Glutamatergic neuron (in vitro differentiated cells): ENCODE measurements around the gene DNAH2. TPM values are rescaled to one million over a fixed set of nuclear protein-coding genes. Genes with fewer than 3 reads are reported as not detected.

Experiments
- DNase-seq: peaks from one replicate; pipeline ENCODE4 v3.0.0; 2022
- H3K27ac Mint-ChIP-seq: one replicate; pipeline ENCODE4 v1.8.0; 2020; ENCODE audit warnings: mild to moderate bottlenecking, mixed read lengths, inconsistent platforms; ENCODE audit not compliant: unreplicated experiment
- H3K27me3 Mint-ChIP-seq: one replicate; pipeline ENCODE4 v1.8.0; 2020; ENCODE audit warnings: mild to moderate bottlenecking, moderate library complexity, mixed read lengths, inconsistent platforms; ENCODE audit not compliant: unreplicated experiment
- H3K36me3 Mint-ChIP-seq: one replicate; pipeline ENCODE4 v1.8.0; 2020; ENCODE audit warnings: mild to moderate bottlenecking, mixed read lengths, inconsistent platforms; ENCODE audit not compliant: unreplicated experiment
- H3K4me1 Mint-ChIP-seq: one replicate; pipeline ENCODE4 v1.8.0; 2020; ENCODE audit warnings: mild to moderate bottlenecking, low read depth, mixed read lengths, inconsistent platforms; ENCODE audit not compliant: unreplicated experiment
- H3K4me3 Mint-ChIP-seq: one replicate; pipeline ENCODE4 v1.8.0; 2020; ENCODE audit warnings: mild to moderate bottlenecking, mixed read lengths, inconsistent platforms; ENCODE audit not compliant: unreplicated experiment
- H3K9me3 Mint-ChIP-seq: one replicate; pipeline ENCODE4 v1.8.0; 2020; ENCODE audit warnings: mild to moderate bottlenecking, moderate library complexity, mixed read lengths, inconsistent platforms; ENCODE audit not compliant: unreplicated experiment
- CTCF ChIP-seq: fragments of 200-600 bp; sonication (generic); IDR thresholded peaks from one replicate; pipeline ENCODE4 v1.5.0; 2021; ENCODE audit not compliant: partially characterized antibody, unreplicated experiment
- total RNA-seq: library from RNA; stranded (reverse); fragmentation: NEBNext Ultra II Directional; extraction: Animal tissue kit (Norgen Biotek cat#: 25700); gene quantifications from one replicate; pipeline ENCODE4 v1.2.1, GENCODE V29; 2021; ENCODE audit not compliant: unreplicated experiment

The DNAH2 gene
- total RNA-seq, 1 donor from 2014 or later = 0.07 TPM

- DNase-seq = no peak
- Mint-ChIP-seq H3K36me3 (no peaks in the 10 kb centered on the region), H3K4me1 (no peaks in the 10 kb centered on the region), H3K4me3 (no peak overlapping the region), H3K9me3 (no peaks in the 10 kb centered on the region), H3K27ac (no peak overlapping the region), H3K27me3 (peaks cover 9% of the 10 kb centered on the region)
- no peak for TF ChIP-seq CTCF
Observed at GRCh38 chr17:7817643-7817964, 100.1 kb downstream of the DNAH2 start.

GRCh38 chr17:7818026-7818425 lies 100.5 kb downstream of the DNAH2 start:
- Mint-ChIP-seq H3K36me3 (no peaks in the 10 kb centered on the region), H3K27me3 (peaks cover 9% of the 10 kb centered on the region), H3K4me3 (no peak overlapping the region)

GRCh38 chr17:7818746-7819645 lies 101.5 kb downstream of the DNAH2 start:
- H3K27me3 Mint-ChIP-seq = peaks cover 9% of the 10 kb centered on the region
- TF ChIP-seq CTCF = no peak
- no peak overlapping the region for H3K4me3 Mint-ChIP-seq
- no peaks in the 10 kb centered on the region for H3K4me1 Mint-ChIP-seq
- H3K9me3 Mint-ChIP-seq = no peaks in the 10 kb centered on the region
- H3K36me3 Mint-ChIP-seq = no peaks in the 10 kb centered on the region
- no peak overlapping the region for H3K27ac Mint-ChIP-seq
- no peak for DNase-seq

More at GRCh38 chr17:7818026-7818425, 100.5 kb downstream of the DNAH2 start:
- no peak for TF ChIP-seq CTCF
- Mint-ChIP-seq H3K4me1 (no peaks in the 10 kb centered on the region), H3K27ac (no peak overlapping the region), H3K9me3 (no peaks in the 10 kb centered on the region)
- no peak for DNase-seq

GRCh38 chr17:7820231-7820630 lies 102.7 kb downstream of the DNAH2 start:
- H3K9me3 Mint-ChIP-seq = no peaks in the 10 kb centered on the region
- H3K27me3 Mint-ChIP-seq = peaks cover 11% of the 10 kb centered on the region
- H3K4me1 Mint-ChIP-seq = no peaks in the 10 kb centered on the region
- DNase-seq = no peak
- no peaks in the 10 kb centered on the region for H3K36me3 Mint-ChIP-seq
- no peak overlapping the region for H3K4me3 Mint-ChIP-seq
- H3K27ac Mint-ChIP-seq = no peak overlapping the region
- no peak for TF ChIP-seq CTCF

GRCh38 chr17:7822126-7822525 lies 104.6 kb downstream of the DNAH2 start:
- no peaks in the 10 kb centered on the region for H3K36me3 Mint-ChIP-seq
- no peak overlapping the region for H3K4me3 Mint-ChIP-seq
- H3K27me3 Mint-ChIP-seq = peaks cover 11% of the 10 kb centered on the region
- H3K9me3 Mint-ChIP-seq = no peaks in the 10 kb centered on the region
- no peak for DNase-seq
- no peaks in the 10 kb centered on the region for H3K4me1 Mint-ChIP-seq
- no peak for TF ChIP-seq CTCF
- H3K27ac Mint-ChIP-seq = no peak overlapping the region
